SK-N-SH (cell line): ENCODE data around the gene APBA2.

Experiments
- CTCF ChIP-seq: fragments of 200-600 bp; sonication (generic); IDR thresholded peaks from 2 replicates; pipeline ENCODE4 v1.6.1; 2017; ENCODE audit warnings: antibody characterized with exemption, mild to moderate bottlenecking, moderate library complexity
- FOXM1 ChIP-seq: IDR thresholded peaks from 2 replicates; pipeline ENCODE4 v1.4.0; 2012; ENCODE audit warnings: low read depth, mild to moderate bottlenecking
- GABPA ChIP-seq: IDR thresholded peaks from 2 replicates; pipeline ENCODE4 v1.4.0; 2012; ENCODE audit warnings: low read depth, mild to moderate bottlenecking
- POLR2AphosphoS5 ChIP-seq: IDR thresholded peaks from 2 replicates; pipeline ENCODE4 v1.6.1; 2012; ENCODE audit warnings: low read depth, low read length
- RAD21 ChIP-seq: IDR thresholded peaks from 2 replicates; pipeline ENCODE4 v1.6.1; 2012; ENCODE audit warnings: mild to moderate bottlenecking, low read length
- TAF1 ChIP-seq: IDR thresholded peaks from 2 replicates; pipeline ENCODE4 v1.6.1; 2012; ENCODE audit warnings: low read depth, mild to moderate bottlenecking, low read length, moderate library complexity, borderline replicate concordance
- USF2 ChIP-seq: fragments of 150-350 bp; IDR thresholded peaks from 2 replicates; pipeline ENCODE4 v1.6.1; 2017; ENCODE audit warnings: antibody characterized with exemption, low read length, low read depth, borderline replicate concordance

- TF ChIP-seq FOXM1: no peak
- no peak for TF ChIP-seq CTCF
- TF ChIP-seq USF2: no peak
- no peak for TF ChIP-seq GABPA
- no peak for TF ChIP-seq RAD21
- TF ChIP-seq TAF1: no peak
- no peak for TF ChIP-seq POLR2AphosphoS5
Observed at GRCh38 chr15:28887339-28888174, 1.8 kb downstream of the APBA2 start.
